Measurements from ENCODE around the gene HLCS.

The HLCS gene

DNA sequence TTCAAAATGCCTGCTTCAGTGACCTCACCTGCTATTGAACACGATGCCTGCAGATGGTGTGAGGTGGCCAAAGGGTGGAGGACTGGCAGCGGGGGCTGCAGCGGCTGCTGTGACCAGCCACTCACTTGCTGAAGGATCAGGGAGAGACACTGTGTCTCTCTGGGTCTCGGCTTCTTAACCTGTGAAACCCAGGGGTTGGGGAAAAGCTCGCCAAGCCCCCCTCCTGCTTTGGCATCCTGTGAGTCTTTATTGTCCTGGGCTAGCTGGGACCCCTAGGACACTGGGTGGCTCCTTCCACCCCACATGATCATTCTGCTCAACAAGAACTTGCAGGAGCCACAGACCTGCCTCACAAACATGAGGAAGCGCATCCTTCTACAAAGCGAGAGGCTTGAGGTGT, 154.7 kb downstream of the HLCS start:
- no peak for DNase-seq (ENCODE audit: low spot score)

DNA sequence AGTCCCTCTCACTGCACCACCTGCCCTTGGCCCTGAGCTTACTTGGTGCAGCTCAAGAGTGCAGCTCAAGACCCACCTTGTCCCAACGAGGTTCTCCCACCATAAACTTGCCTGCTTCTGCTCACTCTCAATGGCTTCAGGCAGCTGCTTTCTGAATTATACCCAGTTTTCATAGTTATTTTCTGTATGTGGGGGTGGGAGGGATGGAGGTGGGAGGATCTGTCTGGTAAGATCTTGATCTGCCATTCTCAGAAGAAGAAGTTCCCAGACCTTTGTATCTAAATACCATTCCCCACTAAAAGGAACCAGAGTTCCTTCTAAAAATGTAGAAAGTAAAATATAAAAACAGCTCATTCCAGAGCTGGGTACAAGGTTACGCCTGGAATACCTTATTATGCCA, 156.0 kb downstream of the HLCS start:
- no peak for DNase-seq (ENCODE audit: low spot score)

DNA sequence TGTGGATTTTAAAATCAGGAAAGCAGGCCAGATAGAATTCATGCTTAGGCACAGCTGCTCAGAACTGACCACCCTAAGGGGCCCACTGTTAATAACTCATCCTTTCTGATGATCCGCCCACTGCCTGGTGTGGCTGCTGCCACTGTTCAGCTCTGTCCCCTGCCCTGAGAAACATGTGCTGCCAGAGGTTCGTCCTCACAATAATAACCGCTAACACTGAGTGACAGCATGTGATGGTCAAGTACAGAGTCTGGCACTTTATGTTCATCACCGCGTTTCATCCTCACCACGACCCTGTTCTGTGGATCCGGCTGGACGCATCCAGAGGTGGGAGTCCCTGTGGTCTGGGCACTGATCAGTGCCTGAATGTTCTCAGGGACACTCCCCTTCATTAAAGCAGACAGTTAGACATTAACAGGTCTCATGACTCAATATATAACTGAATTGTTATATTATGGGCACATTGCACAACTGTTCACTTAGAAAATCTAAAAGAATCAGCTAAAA, 159.0 kb downstream of the HLCS start:
- DNase-seq (ENCODE audit: low spot score): no peak

DNA sequence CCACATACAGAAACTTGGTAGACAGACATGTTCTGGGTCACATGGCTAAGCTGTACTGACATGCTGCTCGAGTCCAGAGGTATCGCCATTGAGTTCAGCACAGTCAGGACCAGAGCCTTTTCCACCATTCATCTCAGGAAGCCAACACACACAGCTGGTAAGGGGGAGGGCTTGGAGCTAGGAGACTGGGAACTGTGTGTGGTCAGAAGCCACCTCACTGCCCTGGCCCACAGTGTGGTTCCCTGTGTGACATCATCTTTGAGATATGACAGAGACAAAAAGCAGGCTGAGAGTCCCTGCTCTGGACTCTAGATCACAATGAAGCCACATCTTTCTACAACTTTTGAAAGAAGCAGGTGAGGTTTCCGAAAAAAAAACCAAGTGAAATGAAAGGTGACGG, 160.4 kb downstream of the HLCS start:
- DNase-seq (ENCODE audit: low spot score): no peak

DNA sequence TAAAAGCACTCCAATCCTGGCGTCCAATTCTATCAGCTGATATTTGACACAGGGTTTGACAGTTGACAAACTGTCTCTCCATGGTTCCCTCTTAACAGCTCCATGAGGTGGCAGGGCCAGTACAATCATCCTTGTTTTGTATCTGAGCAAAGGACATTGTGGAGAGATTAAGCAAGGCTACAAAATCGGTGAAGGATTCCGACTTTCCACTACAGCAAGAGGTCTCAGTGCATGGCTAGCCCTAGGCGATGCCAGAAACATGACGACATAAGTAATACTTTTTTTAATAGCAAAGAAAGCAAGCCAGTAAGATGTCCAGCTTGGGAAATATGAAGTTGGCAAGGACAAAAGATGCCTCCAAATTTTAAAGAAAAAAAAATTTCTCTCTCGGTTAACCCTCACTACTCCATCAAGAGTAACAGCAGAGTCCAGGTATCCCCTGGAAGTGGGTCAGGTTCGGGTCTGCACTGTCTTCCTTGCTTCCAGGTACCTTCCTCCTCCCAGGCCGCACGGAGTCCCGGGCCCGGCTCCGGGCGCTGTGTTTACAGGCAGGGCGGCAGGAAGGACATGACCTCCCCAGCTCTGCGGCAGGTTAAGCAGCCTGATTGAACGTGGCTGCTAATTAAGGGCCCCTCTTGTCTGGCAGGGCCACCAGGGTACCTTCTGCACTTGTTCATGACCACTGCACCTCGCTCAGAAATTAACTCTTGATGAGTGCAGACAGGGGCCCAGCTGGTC, 161.4 kb downstream of the HLCS start:
- no peak for DNase-seq (ENCODE audit: low spot score)

DNA sequence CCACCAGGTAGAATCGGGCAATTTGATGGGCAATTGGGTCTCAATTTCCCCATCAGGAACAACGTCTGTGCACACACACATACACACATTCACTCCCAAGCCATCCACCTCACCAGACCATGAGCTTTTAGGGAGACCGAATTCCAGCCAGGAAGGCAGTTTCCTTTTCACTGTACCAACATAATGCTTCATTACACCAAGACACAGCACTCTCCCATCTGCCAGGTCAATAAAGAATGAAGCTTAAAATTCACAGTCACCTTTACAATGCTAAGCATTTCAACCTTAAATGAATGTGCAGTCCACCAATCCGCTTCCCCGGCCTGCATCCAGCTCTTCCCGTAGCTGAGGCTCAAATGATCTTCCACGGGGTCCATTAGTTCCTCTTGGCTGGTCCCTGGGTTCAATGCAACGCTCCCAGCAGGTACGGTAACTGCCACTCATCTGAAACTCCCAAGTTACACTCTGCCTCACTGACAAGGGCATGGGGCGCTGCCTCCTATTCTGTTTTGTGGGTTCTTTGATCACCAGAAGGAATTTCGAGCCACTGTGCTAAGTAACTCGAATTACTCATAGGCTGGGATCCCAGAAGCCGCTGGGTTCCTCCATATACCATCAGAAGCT, 162.5 kb downstream of the HLCS start:
- DNase-seq (ENCODE audit: low spot score): no peak

DNA sequence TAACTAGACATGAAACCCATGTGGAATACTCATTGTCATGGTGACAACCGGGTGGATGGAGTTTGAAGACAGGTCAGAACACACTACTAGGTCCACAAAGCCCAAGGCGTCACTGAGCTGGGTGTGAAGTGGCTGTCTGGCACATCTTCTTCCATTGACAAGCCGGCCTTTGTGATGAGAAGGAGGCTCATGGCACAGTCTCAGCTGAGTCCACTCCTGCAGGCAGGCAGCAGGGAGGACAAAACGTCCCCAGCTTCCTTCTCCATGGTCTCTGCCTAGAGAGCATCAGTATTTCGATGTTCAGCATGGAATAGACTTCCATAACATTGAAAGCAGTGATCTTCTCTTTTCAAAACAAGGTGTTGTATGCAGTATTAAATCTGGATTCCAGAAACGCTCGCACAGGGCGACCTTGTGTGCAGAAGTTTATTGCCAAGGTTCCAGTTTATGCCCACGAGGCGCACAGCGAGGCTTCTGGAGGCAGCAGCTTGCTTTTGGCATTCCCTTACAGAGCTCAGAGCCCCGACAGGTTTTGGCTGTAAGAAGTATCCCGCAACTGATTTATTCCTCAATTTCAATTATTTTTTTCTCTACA, 163.3 kb downstream of the HLCS start:
- DNase-seq (ENCODE audit: low spot score): no peak

DNA sequence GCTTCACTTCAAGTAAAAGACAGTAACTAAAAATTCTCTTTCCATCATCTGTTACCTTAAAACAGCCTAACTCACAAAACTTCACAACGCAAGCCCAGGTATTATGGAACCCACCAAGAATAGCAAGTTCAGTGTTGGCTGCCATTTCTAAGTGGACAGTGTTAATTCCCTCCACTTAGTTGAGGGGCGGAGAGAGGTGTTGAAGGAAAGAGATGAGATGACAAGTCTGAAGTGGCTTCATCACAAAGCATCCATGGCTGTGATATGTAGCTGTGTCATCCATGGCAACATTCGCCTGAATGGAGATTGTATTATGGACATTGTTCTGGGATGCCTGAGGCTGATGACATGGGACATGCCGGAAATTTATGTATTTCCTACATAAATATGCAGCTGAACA, 165.7 kb downstream of the HLCS start:
- DNase-seq (ENCODE audit: low spot score): no peak

DNA sequence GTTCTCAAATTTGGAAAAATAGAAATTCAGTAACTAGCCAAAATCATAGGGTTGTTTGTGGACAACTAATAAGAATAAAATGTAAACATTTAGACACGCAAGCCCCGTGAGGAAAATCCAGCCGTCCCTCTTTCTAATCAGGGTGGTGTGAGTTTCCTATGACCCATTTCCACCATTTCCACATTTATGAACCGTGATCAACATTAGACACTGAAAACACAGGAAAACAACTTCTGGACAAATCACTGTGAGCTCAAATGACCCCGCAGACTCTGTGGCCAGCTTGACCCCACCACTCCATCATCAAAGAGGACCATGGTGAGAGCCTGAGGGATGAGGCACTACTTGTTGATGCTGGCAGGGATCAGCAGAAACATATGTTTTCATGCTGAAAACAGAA, 166.6 kb downstream of the HLCS start:
- no peak for DNase-seq (ENCODE audit: low spot score)

DNA sequence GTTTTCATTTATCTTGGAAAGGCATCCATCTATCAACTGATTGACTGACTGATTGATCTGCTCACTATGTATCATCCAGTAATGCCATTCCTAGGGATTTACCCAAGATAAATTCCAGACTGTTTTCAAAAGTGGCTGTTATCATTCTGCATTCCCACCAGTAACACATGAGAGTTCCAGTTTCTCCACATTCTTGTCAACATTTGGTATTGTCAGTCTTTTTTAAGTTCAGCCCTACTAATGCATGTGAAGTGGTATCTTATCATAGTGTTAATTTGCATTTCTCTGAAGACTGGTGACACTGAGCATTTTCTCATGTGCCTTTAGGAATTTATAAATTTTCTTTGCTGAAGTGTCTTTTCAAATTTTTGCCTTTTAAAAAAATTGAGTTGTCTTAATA, 168.0 kb downstream of the HLCS start:
- DNase-seq (ENCODE audit: low spot score): no peak

DNA sequence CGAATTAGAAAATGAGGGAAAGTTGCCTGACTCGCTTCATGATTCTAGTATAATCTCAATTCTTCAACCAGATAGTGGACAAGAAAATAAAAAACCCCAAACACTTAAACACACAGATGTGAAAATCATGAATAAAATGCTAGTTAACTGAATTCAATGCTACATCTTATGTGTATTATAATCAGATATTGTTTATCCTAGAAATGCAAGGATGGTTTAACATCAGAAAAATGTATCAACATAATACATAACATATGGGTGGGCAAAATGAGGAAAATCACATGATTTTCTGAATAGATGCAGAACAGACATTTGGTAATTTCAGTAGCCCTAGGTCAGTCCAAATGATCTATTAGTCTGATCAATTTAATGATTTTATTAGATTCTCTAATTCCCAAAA, 170.4 kb downstream of the HLCS start:
- DNase-seq (ENCODE audit: low spot score): no peak

DNA sequence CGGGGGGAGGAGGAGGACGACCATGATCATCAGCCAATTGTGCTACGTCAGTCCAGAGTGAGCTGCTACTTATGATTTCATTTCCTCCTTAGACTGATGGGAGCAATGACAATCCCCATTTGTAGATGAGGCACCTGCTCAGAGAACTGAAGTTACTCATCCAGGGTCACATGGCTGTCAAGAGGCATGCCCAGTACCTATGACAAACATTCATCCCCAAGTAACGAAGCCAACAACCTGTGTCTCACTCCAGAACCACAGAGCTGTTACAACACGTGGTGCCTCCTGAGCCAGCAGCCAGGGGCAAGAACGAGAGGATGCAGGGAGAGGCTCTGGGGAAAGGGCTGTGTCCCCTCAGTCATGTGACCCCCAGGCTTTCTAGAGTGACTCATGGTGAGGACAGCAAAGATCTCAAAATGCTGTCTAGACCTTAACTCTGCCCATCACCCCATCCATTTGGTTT, 173.9 kb downstream of the HLCS start:
- no peak for DNase-seq (ENCODE audit: low spot score)

DNA sequence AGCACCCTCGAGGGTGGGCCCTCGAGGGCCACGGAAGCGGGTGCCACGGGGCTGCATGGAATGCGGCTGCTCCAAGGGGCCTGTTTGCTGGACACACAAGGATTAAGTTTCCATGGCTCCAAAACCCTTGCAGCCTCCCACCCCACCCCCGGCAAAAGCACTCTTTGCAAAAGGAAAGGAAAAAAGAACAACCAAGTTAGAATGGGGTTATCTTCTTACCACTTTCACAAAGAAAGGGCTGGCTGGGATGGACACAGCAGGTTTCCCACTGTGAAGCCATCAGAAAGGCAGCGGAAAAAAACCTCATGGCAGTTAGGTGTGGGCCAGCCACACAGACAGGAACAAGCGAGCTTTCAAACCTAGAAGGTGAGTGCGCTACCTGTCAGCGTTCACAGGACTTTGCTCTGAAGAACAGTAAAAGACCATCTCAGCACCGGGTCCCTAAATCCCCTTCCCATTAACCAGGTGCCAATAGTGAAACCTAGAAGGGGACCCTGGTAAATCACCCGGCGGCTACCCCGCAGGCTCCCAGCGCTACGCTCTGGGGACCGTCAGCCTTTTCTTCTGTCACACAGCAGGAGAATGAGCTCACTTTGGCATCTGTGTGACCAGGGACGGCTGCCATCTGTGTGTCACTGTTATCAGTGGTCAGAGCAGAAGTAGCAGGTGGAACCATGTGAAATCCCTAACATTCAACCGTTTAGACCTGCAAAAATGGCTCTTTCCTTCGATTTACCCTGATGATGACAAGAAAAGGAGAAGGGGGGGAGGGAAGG, 174.6 kb downstream of the HLCS start:
- DNase-seq (ENCODE audit: low spot score): no peak

DNA sequence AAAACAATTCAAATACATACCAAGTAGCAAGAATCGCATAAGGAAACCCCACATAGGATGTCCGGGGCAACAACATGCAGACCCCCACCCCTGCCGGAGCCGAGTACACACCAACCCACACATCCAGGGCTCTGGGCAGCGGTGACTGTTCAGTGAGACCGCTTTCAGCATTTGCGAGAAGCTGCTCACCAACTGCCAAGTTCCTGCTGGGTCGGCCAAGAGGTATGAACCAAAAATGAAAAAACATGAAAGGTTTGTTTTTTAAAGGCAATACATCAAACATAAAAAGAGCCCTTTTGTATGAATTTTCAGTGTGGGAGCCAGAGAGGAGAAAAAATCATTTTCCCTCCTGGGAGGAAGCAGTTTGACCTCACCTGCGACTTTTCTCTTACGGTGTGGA, 175.3 kb downstream of the HLCS start:
- DNase-seq (ENCODE audit: low spot score): no peak

DNA sequence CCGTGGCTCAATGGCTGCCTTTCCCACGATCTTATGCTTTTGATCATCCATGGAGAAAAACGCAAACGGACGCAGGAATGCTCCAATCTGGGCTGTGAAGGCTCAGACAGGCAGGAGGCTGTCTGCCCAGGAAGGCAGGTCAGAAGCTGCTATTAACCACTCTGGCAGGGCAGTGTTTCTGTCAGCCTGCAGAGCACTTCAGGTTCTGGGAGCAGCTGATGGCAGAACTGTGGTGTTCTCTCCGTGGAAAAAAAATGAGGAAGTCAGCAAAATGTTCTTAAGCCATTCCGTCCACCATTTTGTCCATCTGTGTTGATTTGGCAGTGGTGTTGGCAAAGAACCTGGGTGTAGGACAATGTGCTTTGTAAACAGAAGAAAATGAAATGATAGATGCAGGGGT, 175.9 kb downstream of the HLCS start:
- DNase-seq (ENCODE audit: low spot score): no peak

DNA sequence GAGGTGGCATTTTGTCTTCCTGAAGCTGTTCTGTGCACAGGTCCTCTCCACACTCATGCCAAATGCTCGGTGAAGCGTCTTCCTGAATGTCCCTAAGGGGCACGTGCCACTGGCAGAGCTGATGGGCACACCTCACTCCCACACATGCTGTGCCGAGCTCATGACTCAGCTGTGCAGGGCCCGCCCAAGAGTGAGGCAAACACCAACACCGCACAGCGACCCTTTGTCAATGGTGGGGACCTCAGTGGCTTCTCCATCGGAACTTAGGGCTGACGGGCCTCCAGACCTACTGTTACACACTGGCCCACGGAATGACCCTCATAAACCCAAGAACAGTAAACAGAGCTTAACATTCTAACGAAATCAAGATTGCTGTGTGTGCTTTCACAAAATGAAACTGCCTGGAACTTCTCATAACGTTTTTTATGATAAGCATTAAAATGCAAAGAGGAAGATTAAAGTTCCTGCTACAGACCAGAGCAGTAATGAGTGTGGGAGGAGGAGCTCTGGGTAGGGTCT, 178.3 kb downstream of the HLCS start:
- no peak for DNase-seq (ENCODE audit: low spot score)

DNA sequence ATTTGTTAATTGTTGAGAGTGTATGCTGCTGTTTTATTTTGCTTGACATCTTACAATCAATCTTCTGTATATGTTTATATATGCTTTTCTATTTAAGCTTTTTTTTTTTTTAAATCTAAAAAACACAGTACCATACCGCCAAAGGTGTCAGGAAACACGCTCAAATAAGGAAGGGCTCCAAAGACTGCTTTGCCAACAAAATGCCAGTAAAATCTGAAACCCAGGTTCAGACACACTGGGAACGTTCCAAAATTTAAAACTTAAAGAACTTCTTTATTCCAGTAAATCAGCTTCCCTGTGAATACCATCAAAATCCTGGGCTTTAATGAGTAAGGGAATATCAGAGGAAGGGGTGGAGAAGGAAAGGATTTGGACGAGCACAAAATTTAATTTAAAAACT, 180.3 kb downstream of the HLCS start:
- DNase-seq (ENCODE audit: low spot score): no peak

DNA sequence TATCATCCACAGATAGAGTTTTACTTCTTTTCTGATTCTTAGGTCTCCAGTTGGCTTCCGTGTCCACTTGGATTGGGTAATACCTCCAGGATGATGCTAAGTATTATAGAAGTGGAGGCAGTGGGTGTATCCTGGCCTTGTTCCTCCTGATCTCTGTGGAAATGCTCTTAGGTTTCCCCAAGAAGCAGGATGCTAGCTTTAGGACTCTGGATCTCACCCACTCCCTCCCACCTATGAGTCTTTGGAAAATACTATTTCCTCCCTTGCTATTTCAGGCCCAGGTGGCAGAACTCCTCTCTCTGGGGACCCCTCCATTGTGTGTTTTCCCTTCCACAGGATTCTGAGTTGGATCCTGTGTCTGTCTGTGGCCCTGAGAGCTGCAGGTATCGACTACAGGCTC, 180.9 kb downstream of the HLCS start:
- no peak for DNase-seq (ENCODE audit: low spot score)

DNA sequence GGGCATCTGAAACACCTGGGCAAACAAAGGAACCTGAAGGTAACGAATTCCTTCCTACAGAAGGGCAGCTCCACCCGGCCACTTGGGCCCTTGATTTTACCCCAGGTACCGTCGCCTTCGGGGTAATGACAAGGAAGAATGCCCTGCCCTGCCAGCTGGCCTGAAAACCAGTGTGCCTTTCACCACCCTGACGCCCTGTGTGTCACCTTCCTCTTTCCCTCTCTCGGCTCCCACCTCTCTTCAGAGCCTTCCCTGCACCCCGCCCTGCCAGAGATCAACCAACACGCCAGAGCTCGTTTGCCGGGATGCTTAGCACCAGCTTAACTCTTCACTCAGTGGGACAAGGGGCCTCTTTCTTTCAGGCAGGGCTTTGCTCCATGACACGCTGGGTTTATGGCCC, 181.5 kb downstream of the HLCS start:
- DNase-seq (ENCODE audit: low spot score): no peak

DNA sequence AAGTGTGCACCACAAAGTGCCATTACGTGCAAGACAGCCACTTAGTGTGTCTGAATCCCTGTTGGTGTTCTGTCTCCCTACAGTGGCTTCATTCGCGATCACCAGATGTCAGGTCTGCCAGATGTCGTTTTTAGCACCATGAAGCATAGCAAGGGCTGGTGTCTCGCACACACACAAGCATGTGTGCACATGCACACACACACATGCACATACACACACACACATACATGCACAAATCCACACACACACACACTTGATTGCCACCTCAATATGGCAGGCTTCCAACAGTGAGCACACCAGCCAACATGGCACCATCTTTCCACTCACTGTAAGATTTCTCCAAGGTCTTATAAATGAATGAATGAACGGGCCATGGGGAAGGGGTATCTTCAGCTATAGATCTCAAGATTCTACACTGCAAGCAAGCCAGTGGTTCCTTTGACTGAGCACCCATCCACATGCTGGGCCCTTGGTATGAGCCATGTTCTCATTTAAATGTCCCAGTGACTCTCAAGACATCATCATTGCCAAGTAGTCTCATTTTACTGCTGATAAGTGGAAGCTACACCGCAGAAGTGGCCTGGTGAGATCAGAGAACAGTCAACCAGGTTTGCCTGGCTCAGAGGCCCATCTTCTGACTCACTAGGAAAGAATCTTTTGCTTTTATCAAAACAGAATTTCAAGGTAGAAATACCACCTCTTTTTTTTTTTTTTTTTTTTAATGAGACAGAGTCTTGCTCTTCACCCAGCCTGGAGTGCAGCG, 182.7 kb downstream of the HLCS start:
- DNase-seq (ENCODE audit: low spot score): no peak

DNA sequence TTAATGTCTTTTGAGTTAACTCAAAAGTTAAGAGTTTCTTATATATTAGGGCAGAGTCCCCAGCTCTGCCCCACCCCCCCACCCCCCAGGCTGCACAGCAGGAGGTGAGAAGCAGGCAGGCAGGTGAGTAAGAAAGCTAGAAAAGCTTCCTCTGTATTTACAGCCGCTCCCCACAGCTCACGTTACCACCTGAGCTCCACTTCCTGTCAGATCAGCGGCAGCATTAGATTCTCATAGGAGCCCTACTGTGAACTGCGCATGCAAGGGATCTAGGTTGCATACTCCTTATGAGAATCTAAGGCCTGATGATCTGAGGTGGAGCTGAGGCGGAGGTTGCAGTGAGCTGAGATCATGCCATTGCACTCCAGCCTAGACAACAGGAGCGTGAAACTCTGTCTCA, 185.6 kb downstream of the HLCS start:
- no peak for DNase-seq (ENCODE audit: low spot score)
